GM12874 (cell line): ENCODE data around the gene EXOC3L4.

Experiments used
- TF ChIP-seq, protein P1 (sequence below): IDR thresholded peaks from 2 replicates; pipeline ENCODE4 v1.5.1; 2011; ENCODE audit warnings: low read depth, mild to moderate bottlenecking, control low read depth, low read length, moderate library complexity; ENCODE audit not compliant: insufficient read depth

EXOC3L4 gene

DNA sequence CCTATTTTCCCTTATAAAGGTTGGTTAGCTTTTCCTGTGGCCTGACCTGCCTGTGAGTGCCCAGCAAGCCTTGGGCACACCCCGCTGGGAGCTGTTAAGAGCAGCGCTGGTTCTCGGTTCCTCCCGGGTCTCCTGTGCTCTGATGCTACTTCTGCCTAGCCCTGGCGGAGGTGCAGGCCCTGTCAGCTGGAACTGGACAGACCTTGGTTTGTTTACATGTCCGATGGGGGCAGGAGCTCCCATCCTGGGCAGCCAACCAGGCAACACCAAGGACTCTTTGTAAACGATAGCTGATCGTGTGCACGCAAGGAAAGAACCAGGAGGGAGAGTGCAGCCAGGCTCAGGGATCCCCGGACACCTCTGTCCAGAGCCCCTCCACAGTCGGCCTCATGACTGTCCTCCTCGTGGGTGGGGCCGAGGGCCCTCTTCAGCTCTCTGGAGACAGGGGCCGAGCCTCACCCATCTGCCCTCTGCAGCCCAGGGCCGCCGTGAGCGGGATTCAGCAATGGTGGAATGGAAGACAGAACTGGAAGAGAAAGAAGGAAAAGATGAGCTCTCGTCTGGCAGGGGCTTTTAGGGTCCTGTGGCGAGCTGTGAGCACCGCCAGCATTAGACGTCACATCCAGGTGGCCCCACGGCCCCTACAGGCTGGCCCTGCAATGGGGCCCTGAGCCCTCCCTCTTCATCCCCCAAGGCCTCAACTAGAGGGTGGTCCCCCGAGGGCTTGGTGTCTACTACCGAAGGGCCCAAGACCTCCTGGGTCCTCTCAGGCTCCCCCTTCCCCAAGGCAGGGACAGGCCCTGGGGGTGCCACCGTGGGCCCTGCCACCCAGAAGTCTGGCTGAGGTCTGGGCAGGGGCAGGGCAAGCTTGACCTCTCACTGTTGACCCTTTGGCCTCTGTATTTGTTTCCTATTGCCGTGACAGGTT, 41.1 kb downstream of the EXOC3L4 start:
- TF ChIP-seq, protein P1, sequence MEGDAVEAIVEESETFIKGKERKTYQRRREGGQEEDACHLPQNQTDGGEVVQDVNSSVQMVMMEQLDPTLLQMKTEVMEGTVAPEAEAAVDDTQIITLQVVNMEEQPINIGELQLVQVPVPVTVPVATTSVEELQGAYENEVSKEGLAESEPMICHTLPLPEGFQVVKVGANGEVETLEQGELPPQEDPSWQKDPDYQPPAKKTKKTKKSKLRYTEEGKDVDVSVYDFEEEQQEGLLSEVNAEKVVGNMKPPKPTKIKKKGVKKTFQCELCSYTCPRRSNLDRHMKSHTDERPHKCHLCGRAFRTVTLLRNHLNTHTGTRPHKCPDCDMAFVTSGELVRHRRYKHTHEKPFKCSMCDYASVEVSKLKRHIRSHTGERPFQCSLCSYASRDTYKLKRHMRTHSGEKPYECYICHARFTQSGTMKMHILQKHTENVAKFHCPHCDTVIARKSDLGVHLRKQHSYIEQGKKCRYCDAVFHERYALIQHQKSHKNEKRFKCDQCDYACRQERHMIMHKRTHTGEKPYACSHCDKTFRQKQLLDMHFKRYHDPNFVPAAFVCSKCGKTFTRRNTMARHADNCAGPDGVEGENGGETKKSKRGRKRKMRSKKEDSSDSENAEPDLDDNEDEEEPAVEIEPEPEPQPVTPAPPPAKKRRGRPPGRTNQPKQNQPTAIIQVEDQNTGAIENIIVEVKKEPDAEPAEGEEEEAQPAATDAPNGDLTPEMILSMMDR: no peak

DNA sequence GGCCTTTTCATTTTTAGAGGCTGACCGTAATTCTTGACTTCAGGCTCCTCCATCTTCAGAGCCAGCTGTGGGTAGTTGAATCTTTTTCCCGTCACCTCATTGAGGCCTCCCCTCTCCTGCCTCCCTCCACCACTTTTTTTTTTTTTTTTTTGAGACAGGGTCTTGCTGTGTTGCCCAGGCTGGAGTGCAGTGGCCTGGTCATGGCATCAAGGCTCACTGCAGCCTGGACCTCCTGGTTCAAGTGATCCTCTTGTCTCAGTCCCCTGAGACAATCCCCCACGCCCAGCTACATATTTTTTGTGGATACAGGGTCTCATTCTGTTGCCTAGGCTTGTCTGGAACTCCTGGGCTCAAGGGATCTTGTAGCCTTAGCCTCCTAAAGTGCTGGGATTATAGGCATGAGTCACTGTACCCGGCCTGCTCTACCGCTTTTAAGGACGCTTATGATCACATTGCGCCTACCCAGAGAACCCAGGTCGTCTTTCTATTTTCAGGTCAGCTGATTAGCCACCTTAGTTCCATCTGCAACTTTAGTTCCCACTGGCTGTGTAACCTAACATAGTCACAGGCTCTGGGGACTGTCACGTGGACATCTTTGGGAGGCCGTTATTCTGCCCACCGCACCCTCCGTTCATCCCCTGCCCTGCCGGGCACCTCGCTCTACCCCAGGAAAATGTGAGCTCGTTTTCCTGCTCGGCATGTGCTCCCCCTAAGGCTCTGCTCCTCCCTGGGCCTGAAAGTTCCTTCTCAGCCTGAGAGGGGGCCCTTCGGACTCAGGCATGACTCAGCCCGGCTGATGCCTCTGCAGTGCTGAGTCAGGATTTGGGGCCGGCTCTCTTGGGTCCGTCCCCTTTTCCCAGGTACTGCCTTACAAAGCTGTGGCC, 42.1 kb downstream of the EXOC3L4 start:
- TF ChIP-seq, protein P1: no peak

DNA sequence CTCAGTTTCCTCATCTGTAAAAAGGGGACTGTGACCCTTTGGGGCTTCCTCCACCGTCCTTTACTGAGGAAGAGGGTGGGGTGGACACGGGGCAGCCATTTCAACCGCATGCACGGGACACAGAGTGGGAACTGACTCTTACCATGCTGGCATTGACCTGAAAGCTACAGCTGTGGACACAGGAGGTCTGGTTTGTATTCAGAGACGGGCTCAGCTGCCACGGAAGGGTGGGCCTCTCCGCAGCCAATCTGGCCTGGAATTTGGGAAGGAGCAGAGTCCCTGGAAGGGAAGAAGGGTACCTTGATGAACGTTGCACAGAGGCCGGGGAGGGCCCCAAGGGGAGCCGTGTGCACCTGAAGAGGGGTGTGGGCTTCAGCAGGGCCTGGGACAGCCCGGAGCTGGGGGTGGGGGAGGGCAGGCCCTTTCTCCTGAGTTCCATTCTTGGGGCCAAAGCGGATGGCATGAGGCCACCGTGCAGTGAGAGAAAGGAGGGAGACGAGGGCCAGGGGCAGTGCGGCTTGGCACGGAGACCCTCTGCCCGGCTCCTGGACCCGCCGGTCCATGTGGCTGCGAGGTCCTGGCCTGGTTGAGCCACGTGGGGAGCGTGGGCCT, 43.3 kb downstream of the EXOC3L4 start:
- TF ChIP-seq, protein P1: no peak

DNA sequence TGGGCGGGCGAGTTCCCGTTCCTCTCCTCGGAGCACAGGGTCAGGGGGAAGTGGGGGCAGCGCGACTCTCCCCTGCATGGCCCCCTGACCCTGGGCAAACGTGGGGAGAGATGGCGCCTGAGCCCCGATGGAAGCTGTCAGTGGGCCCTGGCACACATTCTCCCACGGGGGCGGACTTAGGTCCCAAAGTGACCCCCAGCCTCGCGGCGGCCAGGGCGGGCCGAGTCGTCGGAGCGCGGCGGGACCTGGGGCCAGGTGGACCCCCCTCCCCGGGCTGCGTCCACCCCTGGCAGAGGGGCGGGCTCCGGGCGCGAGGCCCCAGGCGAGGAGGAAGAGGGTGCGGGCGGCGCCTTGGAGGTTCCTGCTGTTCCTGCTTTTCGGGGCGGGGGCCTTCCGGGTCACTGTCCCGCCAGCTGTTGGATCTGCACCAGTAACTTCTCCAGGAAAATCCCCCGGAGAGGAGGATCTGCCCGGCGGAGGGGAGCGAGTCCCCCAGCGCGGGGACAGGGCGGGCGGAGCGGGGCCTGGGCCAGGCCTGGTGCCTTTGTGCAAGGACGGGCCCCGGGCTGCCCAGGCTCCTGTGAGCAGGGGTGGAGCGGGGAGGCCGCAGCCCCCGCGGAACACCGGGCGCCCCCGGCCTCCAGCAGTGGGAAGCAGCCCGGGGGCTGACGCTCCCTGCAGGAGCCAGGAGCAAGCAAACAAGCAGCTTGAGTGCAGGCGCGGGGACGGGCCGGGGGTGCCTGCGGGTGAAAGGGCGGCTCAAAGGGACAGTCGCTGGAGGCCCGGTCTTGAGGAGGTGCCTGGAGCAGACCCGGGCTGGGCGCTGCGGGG, 44.0 kb downstream of the EXOC3L4 start:
- TF ChIP-seq, protein P1: no peak

DNA sequence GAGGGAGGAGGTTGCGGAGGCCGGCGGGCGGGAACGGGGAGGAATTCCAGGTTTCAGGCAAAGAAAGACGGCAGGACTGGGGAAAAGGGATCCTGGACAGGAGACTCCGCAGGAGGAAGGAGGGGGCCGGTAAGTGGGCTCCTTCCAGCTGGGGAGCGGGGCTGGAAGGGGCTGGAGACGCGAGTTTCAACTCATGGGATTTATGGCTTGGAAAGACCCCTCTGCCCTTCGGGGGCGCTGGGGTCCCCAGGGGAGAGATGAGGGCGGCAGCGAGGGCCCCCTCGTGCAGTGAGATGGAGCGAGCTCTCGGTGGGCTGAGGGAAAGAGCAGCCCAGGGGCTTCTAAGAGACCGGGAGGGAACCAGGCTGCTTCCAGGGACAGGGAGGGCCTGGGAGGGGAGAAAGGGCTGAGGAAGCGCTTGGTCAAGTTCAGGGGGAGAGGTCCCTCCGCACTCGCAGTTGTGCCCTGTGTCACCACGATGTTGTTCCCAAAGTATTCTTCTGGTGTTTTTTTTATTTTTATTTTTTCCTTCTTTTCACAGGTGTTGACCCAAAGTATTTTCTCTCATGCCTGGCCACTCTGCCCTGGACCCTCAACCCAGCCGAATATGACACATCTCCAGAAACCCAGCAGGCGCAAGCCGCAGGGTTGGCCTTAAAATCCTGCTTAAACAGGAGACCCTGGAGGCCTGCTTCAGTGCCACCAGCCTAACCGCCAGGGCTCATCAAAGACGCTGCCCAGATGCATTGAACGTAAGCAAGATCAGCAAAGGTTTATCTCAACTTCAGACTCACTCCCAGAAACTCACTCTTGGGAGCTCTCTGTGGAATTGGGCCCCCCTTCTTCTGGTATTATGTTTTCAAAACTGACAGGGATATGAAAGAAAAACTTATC, 44.9 kb downstream of the EXOC3L4 start:
- TF ChIP-seq, protein P1: no peak
